Measurements from ENCODE around the gene PARVB. TPM values are rescaled to one million over a fixed set of nuclear protein-coding genes. Genes with fewer than 3 reads are reported as not detected.
A peak's percentile ranks its signal among the peaks of the same experiment; 100 is the strongest.

Gene PARVB
- total RNA-seq, 4 donors from 2014 or later = 3.3 to 20.8 (median 11.7) TPM

DNA sequence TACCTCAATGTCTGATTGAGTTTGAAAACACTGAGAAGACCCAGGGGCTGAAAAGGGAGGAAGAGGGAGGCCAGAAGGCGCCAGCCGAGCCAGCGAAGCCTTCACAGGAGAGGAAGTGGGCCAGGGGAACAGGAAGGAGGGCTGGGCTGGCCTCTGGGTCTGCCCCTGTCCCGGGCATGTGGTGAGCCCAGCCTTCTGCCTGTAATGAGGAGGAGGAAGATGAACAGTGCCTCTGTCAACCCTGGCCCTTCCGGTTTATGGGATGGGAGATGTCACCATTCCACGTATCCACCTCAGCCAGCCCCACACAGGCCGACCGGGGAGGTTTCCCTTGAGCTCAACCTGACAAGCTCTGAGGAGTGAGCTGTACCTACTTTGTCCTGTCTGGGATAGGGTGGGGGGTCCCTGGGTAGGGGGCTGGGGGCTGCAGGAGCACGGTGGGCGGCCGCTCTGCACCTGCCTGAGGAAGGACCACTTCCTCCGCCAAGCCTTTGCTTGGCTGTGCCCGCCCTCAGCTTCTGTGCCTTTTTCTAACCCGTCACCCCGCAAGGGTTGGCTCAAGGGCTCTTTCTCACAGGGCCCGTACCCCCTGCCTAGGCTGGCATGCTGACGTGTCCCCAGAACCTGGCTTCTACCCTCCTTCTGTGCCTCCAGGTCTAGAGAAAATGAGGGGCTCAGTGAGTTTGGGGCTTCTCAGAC, 158.6 kb downstream of the PARVB start:
- H3K27me3 ChIP-seq = peaks cover 0 to 66% (median 0%) of the 10 kb centered on the region in 4 donors
- no peaks in the 10 kb centered on the region for H3K9me3 ChIP-seq
- DNase-seq = no peak
- intact Hi-C loops (cut with DNase I) = no loop called here
- H3K27ac ChIP-seq = peak overlapping the region; percentile 45 to 76 (median 70)
- 70 to 76% methylated on average over 10 to 11 of the region's 17 CpGs for WGBS, 2 donors
- TF ChIP-seq, protein P1, sequence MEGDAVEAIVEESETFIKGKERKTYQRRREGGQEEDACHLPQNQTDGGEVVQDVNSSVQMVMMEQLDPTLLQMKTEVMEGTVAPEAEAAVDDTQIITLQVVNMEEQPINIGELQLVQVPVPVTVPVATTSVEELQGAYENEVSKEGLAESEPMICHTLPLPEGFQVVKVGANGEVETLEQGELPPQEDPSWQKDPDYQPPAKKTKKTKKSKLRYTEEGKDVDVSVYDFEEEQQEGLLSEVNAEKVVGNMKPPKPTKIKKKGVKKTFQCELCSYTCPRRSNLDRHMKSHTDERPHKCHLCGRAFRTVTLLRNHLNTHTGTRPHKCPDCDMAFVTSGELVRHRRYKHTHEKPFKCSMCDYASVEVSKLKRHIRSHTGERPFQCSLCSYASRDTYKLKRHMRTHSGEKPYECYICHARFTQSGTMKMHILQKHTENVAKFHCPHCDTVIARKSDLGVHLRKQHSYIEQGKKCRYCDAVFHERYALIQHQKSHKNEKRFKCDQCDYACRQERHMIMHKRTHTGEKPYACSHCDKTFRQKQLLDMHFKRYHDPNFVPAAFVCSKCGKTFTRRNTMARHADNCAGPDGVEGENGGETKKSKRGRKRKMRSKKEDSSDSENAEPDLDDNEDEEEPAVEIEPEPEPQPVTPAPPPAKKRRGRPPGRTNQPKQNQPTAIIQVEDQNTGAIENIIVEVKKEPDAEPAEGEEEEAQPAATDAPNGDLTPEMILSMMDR (IDR thresholded peaks at IDR 0.05) = no peak
- TF ChIP-seq POLR2A (IDR thresholded peaks at IDR 0.05) = peak in 1 of 4 donors; percentile 58
- peaks cover 0 to 3% (median 0%) of the 10 kb centered on the region in 3 donors for H3K4me1 ChIP-seq
- H3K36me3 ChIP-seq = no peaks in the 10 kb centered on the region
- peak overlapping the region in 3 of 4 donors; percentile 31 to 59 (median 41) for H3K4me3 ChIP-seq

- 67 to 100% methylated on average over 1 to 4 of the region's 8 CpGs for WGBS, 2 donors
- Histone ChIP-seq H3K27ac (peak overlapping the region in 1 of 4 donors; percentile 76), H3K4me1 (peaks cover 0 to 3% (median 0%) of the 10 kb centered on the region in 3 donors), H3K9me3 (no peaks in the 10 kb centered on the region), H3K36me3 (no peaks in the 10 kb centered on the region), H3K4me3 (no peak overlapping the region), H3K27me3 (peaks cover 0 to 71% (median 0%) of the 10 kb centered on the region in 4 donors)
- intact Hi-C loops (cut with DNase I) = no loop called here
- TF ChIP-seq POLR2A (IDR thresholded peaks at IDR 0.05) = no peak
- TF ChIP-seq, protein P1 (IDR thresholded peaks at IDR 0.05) = no peak
- DNase-seq = no peak
Observed at GRCh38 chr22:44183287-44183588, 159.1 kb downstream of the PARVB start.

DNA sequence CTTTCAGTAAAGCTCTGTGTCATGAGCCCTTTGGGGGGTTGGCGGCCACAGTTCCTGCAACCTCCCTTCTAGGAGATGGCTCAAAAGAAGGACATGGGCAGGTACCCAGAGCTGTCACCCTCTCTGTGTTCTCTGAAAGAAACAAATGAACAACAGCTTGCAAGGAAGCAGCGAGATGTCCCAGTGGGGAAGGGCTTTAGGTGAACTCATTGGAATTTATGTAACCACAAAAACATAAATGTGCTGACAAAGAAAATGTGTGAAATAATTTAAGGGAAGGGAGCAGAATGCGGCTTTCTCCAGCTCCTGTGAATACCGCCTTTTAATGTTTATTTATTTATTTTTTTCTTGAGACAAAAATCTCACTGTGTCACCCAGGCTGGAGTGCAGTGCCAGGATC, 159.9 kb downstream of the PARVB start:
- H3K9me3 ChIP-seq = no peaks in the 10 kb centered on the region
- H3K4me1 ChIP-seq = peaks cover 0 to 3% (median 0%) of the 10 kb centered on the region in 3 donors
- H3K27ac ChIP-seq = no peak overlapping the region
- WGBS, 2 donors = 77 to 81% methylated on average over 3 to 4 of the region's 4 CpGs
- no peak for DNase-seq
- H3K36me3 ChIP-seq = no peaks in the 10 kb centered on the region
- H3K27me3 ChIP-seq = peaks cover 0 to 75% (median 0%) of the 10 kb centered on the region in 4 donors
- TF ChIP-seq, protein P1 (IDR thresholded peaks at IDR 0.05) = no peak
- no peak for TF ChIP-seq POLR2A (IDR thresholded peaks at IDR 0.05)
- intact Hi-C loops (cut with DNase I) = no loop called here
- no peak overlapping the region for H3K4me3 ChIP-seq

- H3K27ac ChIP-seq = no peak overlapping the region
- peaks cover 0 to 4% (median 0%) of the 10 kb centered on the region in 3 donors for H3K4me1 ChIP-seq
- no peaks in the 10 kb centered on the region for H3K36me3 ChIP-seq
- H3K4me3 ChIP-seq = no peak overlapping the region
- peaks cover 0 to 61% (median 0%) of the 10 kb centered on the region in 4 donors for H3K27me3 ChIP-seq
- intact Hi-C loops (cut with DNase I) = no loop called here
- WGBS, 2 donors = 79 to 100% methylated on average over 1 to 16 of the region's 16 CpGs
- no peaks in the 10 kb centered on the region for H3K9me3 ChIP-seq
- no peak for TF ChIP-seq POLR2A (IDR thresholded peaks at IDR 0.05)
- TF ChIP-seq, protein P1 (IDR thresholded peaks at IDR 0.05) = no peak
- no peak for DNase-seq
Observed at GRCh38 chr22:44185237-44186120, 161.4 kb downstream of the PARVB start.

- Histone ChIP-seq H3K4me3 (no peak overlapping the region), H3K27me3 (peaks cover 0 to 60% (median 0%) of the 10 kb centered on the region in 4 donors), H3K4me1 (peaks cover 0 to 10% (median 0%) of the 10 kb centered on the region in 3 donors), H3K27ac (no peak overlapping the region), H3K9me3 (no peaks in the 10 kb centered on the region), H3K36me3 (no peaks in the 10 kb centered on the region)
- 78 to 86% methylated on average over 8 of the region's 8 CpGs for WGBS, 2 donors
- no peak for DNase-seq
- intact Hi-C loops (cut with DNase I) = no loop called here
- no peak for TF ChIP-seq POLR2A (IDR thresholded peaks at IDR 0.05)
Observed at GRCh38 chr22:44186121-44186510, 162.0 kb downstream of the PARVB start.

Data from esophagus squamous epithelium (tissue), 5 donors.